ENCODE results near the gene OBP2A. TPM values are rescaled to one million over a fixed set of nuclear protein-coding genes. Genes with fewer than 3 reads are reported as not detected.
"Not testable (repeated sequence)": the region's sequence is repeated elsewhere in the genome, so short reads cannot be mapped to it uniquely, and the experiment has no call there.

Gene OBP2A
- total and polyA plus RNA-seq, 4 donors, result 0.07 TPM; not detected in 3

DNA sequence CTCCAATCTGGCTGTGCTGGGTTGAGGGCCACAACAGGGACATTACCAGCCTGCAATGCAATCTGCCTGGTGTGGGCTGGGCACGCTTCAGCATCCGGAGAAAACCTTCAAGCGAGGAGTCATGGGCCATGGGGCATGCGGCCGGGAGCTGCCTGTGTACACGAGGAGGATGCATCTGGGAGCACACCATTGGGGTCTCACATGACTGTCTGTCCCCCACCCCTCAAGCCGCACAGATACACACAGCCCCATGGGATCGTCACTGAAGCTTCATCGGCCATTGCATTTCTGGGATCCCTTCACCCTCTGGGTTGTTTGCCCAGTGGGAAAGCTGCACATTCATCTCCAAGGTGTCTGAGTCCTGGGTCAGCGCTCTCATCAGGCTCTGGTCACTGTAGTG lies 14.8 kb upstream of the OBP2A start:
- Histone ChIP-seq H3K27ac (ENCODE audit: low read depth in 1 of 2, low read length in 1 of 2) (no peak overlapping the region), H3K9me3 (ENCODE audit: control insufficient read depth in 4 of 4, insufficient read depth in 3 of 4, low read length in 3 of 4) (no peaks in the 10 kb centered on the region), H3K4me3 (no peak overlapping the region), H3K36me3 (ENCODE audit: control insufficient read depth in 4 of 4, insufficient read depth in 4 of 4, low read length in 4 of 4) (no peaks in the 10 kb centered on the region), H3K4me1 (ENCODE audit: control insufficient read depth in 5 of 5, insufficient read depth in 5 of 5, low read length in 5 of 5) (no peaks in the 10 kb centered on the region), H3K9ac (ENCODE audit: insufficient read depth in 1 of 2, low read length in 2 of 2) (no peak overlapping the region), H3K27me3 (ENCODE audit: control insufficient read depth in 3 of 3, insufficient read depth in 3 of 3, low read length in 2 of 3) (no peaks in the 10 kb centered on the region)
- ATAC-seq (ENCODE audit: insufficient read depth, low FRiP score), result no peak
- no peak for DNase-seq
- 93 to 97% methylated on average over 10 of the region's 10 CpGs for WGBS, 2 donors
- no peak for TF ChIP-seq CTCF (IDR thresholded peaks at IDR 0.05; ENCODE audit: control extremely low read depth, extremely low read depth)

DNA sequence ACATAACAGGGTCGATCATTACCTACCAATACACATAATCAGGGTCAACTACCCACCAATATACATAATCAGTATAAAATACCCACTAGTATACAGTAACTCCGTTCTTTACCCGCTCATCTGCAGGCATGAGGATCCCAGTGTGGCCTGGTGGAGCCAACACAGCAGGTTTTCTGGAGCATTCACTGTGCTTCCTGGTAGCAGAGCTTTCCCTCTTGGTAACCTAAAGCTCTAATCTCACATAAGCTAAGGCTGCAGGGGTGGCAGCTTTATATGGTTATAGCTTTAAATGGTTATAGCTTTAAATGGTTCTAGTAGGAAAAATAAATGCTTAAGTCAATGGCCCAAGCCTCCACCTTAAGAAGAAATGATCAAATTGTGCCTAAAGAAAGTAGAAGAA lies 12.8 kb upstream of the OBP2A start:
- Histone ChIP-seq H3K9me3 (ENCODE audit: control insufficient read depth in 4 of 4, insufficient read depth in 3 of 4, low read length in 3 of 4) (no peaks in the 10 kb centered on the region), H3K4me1 (ENCODE audit: control insufficient read depth in 5 of 5, insufficient read depth in 5 of 5, low read length in 5 of 5) (no peaks in the 10 kb centered on the region), H3K27ac (ENCODE audit: low read depth in 1 of 2, low read length in 1 of 2) (no peak overlapping the region), H3K36me3 (ENCODE audit: control insufficient read depth in 4 of 4, insufficient read depth in 4 of 4, low read length in 4 of 4) (no peaks in the 10 kb centered on the region), H3K4me3 (no peak overlapping the region), H3K9ac (ENCODE audit: insufficient read depth in 1 of 2, low read length in 2 of 2) (no peak overlapping the region), H3K27me3 (ENCODE audit: control insufficient read depth in 3 of 3, insufficient read depth in 3 of 3, low read length in 2 of 3) (peaks cover 0 to 2% (median 0%) of the 10 kb centered on the region in 3 donors)
- DNase-seq (peak in 1 of 3 donors; percentile 4), ATAC-seq (ENCODE audit: insufficient read depth, low FRiP score) (no peak)
- WGBS, 2 donors, result 93 to 97% methylated on average over 3 of the region's 3 CpGs
- TF ChIP-seq CTCF (IDR thresholded peaks at IDR 0.05; ENCODE audit: control extremely low read depth, extremely low read depth), result no peak

DNA sequence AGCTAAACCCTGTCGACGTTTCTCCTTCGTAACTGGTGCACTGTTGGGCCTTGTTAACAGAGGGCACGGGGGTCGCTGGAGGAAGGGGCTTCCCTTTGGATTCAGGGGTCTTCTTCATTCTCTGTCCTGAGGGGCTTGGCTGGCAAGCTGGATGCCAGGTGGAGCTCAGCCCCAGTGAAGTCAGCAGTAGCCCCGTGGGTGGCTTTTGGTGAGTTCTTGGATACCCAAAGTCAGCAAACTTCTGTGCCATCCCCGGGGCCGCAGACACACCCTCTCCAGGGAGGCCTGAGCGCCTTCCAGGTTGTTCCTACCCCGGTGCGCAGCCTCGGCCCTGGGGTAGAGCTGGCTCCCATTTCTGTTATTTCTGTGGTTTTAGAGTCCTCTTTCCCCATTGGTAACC lies 12.3 kb upstream of the OBP2A start:
- H3K4me3 ChIP-seq, result no peak overlapping the region
- TF ChIP-seq CTCF (IDR thresholded peaks at IDR 0.05; ENCODE audit: control extremely low read depth, extremely low read depth), result no peak
- DNase-seq (no peak), ATAC-seq (ENCODE audit: insufficient read depth, low FRiP score) (no peak)
- WGBS, 2 donors, result 90 to 98% methylated on average over 12 of the region's 12 CpGs
- no peak overlapping the region for H3K9ac ChIP-seq (ENCODE audit: insufficient read depth in 1 of 2, low read length in 2 of 2)
- H3K9me3 ChIP-seq (ENCODE audit: control insufficient read depth in 4 of 4, insufficient read depth in 3 of 4, low read length in 3 of 4), result no peaks in the 10 kb centered on the region
- H3K27me3 ChIP-seq (ENCODE audit: control insufficient read depth in 3 of 3, insufficient read depth in 3 of 3, low read length in 2 of 3), result peaks cover 0 to 2% (median 0%) of the 10 kb centered on the region in 3 donors
- H3K36me3 ChIP-seq (ENCODE audit: control insufficient read depth in 4 of 4, insufficient read depth in 4 of 4, low read length in 4 of 4), result no peaks in the 10 kb centered on the region
- H3K4me1 ChIP-seq (ENCODE audit: control insufficient read depth in 5 of 5, insufficient read depth in 5 of 5, low read length in 5 of 5), result no peaks in the 10 kb centered on the region
- H3K27ac ChIP-seq (ENCODE audit: low read depth in 1 of 2, low read length in 1 of 2), result no peak overlapping the region

GRCh38 chr9:135534192-135534711 lies 11.7 kb upstream of the OBP2A start:
- not testable (repeated sequence) for H3K36me3 ChIP-seq (ENCODE audit: control insufficient read depth in 4 of 4, insufficient read depth in 4 of 4, low read length in 4 of 4); H3K27ac ChIP-seq (ENCODE audit: low read depth in 1 of 2, low read length in 1 of 2); H3K27me3 ChIP-seq (ENCODE audit: control insufficient read depth in 3 of 3, insufficient read depth in 3 of 3, low read length in 2 of 3); H3K9me3 ChIP-seq (ENCODE audit: control insufficient read depth in 4 of 4, insufficient read depth in 3 of 4, low read length in 3 of 4); H3K9ac ChIP-seq (ENCODE audit: insufficient read depth in 1 of 2, low read length in 2 of 2); H3K4me1 ChIP-seq (ENCODE audit: control insufficient read depth in 5 of 5, insufficient read depth in 5 of 5, low read length in 5 of 5); DNase-seq; H3K4me3 ChIP-seq; ATAC-seq (ENCODE audit: insufficient read depth, low FRiP score)
- WGBS, 2 donors, result 23 to 33% methylated on average over 10 of the region's 10 CpGs

DNA sequence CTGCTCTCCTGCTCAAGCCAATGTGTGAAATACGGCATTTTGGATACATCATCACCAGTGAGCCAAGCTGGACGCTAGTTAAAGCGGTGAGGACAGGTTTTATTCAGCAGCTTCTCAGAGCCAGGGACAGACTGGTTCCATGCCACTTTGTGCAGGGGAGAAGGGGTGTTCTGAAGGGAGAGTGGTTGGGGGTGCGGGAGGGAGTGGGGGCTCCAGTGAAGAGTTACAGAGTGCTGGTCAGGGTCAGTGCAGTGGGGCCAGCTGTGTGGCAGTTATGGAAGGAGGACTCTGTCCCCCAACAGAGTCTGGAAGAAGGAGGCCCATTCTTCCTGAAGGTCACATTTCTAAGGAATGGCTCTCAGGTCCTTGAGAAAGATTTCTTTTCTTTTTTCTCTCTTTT lies 11.1 kb upstream of the OBP2A start:
- 72 to 78% methylated on average over 4 of the region's 4 CpGs for WGBS, 2 donors
- H3K27me3 ChIP-seq (ENCODE audit: control insufficient read depth in 3 of 3, insufficient read depth in 3 of 3, low read length in 2 of 3); ATAC-seq (ENCODE audit: insufficient read depth, low FRiP score): not testable (repeated sequence)

DNA sequence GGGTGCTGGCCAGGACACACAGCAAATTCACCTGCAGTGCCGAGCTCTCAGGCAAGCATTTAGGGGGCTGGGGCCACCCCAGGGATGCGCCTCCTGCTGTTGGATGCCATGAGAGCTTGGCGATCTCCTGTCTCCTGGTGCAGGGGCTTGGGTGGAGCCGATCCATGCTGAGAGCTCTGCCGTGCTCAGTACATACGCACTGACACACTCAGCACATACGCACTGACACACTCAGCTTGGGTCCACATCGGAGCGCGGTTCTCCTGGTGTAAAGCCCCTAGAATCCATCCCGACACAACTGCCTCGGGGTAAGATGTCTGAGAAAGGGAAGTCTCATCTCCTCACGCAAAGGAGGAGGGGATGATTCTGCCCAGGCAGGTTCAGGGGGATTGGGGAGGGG lies 10.3 kb upstream of the OBP2A start:
- 80 to 90% methylated on average over 10 to 13 of the region's 13 CpGs for WGBS, 2 donors

More for the DNA sequence above, 11.1 kb upstream of the OBP2A start:
- not testable (repeated sequence) for DNase-seq; H3K4me3 ChIP-seq; H3K4me1 ChIP-seq (ENCODE audit: control insufficient read depth in 5 of 5, insufficient read depth in 5 of 5, low read length in 5 of 5); H3K36me3 ChIP-seq (ENCODE audit: control insufficient read depth in 4 of 4, insufficient read depth in 4 of 4, low read length in 4 of 4); H3K9ac ChIP-seq (ENCODE audit: insufficient read depth in 1 of 2, low read length in 2 of 2); H3K9me3 ChIP-seq (ENCODE audit: control insufficient read depth in 4 of 4, insufficient read depth in 3 of 4, low read length in 3 of 4); H3K27ac ChIP-seq (ENCODE audit: low read depth in 1 of 2, low read length in 1 of 2)

More for the DNA sequence above, 10.3 kb upstream of the OBP2A start:
- not testable (repeated sequence) for H3K36me3 ChIP-seq (ENCODE audit: control insufficient read depth in 4 of 4, insufficient read depth in 4 of 4, low read length in 4 of 4); H3K9ac ChIP-seq (ENCODE audit: insufficient read depth in 1 of 2, low read length in 2 of 2); H3K27ac ChIP-seq (ENCODE audit: low read depth in 1 of 2, low read length in 1 of 2); H3K4me1 ChIP-seq (ENCODE audit: control insufficient read depth in 5 of 5, insufficient read depth in 5 of 5, low read length in 5 of 5); H3K27me3 ChIP-seq (ENCODE audit: control insufficient read depth in 3 of 3, insufficient read depth in 3 of 3, low read length in 2 of 3); H3K4me3 ChIP-seq; ATAC-seq (ENCODE audit: insufficient read depth, low FRiP score); DNase-seq; H3K9me3 ChIP-seq (ENCODE audit: control insufficient read depth in 4 of 4, insufficient read depth in 3 of 4, low read length in 3 of 4)
